ENCODE data around the gene DOCK9.

DNA sequence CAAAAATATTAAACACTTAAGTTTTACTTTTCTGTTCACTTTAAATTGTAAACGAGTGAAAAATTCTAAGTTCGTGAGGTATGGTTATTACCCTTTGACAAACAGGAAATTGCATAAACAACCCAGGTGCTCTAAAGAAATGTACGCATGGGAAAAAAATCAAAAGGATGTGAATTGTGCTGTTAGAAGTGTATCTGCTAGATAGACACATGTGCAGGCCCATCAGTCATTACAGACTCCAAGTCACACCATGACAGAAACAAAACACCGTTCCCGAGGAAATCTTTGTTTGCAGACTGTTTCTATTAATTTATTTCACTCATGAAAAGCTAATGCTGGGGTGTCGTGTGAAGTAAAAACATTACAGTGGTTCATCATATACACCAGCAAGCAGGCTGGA is 17.0 kb upstream of the DOCK9 start:
- TF ChIP-seq, protein P1, sequence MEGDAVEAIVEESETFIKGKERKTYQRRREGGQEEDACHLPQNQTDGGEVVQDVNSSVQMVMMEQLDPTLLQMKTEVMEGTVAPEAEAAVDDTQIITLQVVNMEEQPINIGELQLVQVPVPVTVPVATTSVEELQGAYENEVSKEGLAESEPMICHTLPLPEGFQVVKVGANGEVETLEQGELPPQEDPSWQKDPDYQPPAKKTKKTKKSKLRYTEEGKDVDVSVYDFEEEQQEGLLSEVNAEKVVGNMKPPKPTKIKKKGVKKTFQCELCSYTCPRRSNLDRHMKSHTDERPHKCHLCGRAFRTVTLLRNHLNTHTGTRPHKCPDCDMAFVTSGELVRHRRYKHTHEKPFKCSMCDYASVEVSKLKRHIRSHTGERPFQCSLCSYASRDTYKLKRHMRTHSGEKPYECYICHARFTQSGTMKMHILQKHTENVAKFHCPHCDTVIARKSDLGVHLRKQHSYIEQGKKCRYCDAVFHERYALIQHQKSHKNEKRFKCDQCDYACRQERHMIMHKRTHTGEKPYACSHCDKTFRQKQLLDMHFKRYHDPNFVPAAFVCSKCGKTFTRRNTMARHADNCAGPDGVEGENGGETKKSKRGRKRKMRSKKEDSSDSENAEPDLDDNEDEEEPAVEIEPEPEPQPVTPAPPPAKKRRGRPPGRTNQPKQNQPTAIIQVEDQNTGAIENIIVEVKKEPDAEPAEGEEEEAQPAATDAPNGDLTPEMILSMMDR (IDR thresholded peaks at IDR 0.05), result no peak
- no peak for TF ChIP-seq POLR2A (IDR thresholded peaks at IDR 0.05)

All from uterus (tissue), 2 donors.